Measurements from ENCODE around the gene LEFTY1. TPM values are rescaled to one million over a fixed set of nuclear protein-coding genes. Genes with fewer than 3 reads are reported as not detected.

The LEFTY1 gene
- total and polyA plus RNA-seq, 2 of the 13 experiments (the other 11 are each of a cell fraction or from before 2014, with no cell fraction given) = 0.29 to 0.79 TPM

GRCh38 chr1:225923692-225924555 is 35.0 kb upstream of the LEFTY1 start, which contains the start of gene PYCR2 (continued):
- TF ChIP-seq, protein P1, sequence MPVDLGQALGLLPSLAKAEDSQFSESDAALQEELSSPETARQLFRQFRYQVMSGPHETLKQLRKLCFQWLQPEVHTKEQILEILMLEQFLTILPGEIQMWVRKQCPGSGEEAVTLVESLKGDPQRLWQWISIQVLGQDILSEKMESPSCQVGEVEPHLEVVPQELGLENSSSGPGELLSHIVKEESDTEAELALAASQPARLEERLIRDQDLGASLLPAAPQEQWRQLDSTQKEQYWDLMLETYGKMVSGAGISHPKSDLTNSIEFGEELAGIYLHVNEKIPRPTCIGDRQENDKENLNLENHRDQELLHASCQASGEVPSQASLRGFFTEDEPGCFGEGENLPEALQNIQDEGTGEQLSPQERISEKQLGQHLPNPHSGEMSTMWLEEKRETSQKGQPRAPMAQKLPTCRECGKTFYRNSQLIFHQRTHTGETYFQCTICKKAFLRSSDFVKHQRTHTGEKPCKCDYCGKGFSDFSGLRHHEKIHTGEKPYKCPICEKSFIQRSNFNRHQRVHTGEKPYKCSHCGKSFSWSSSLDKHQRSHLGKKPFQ (CRISPR knock-in tag; IDR thresholded peaks at IDR 0.05; ENCODE audit: insufficient replicate concordance) = peak; percentile 79
- TF ChIP-seq RBAK (CRISPR knock-in tag; IDR thresholded peaks at IDR 0.05) (no peak), TCF12 (IDR thresholded peaks at IDR 0.05) (no peak), TCF12 (CRISPR knock-in tag; IDR thresholded peaks at IDR 0.05) (peak; percentile 68; the same call in 1 of the 2 replicates), ZNF674 (CRISPR knock-in tag; IDR thresholded peaks at IDR 0.05; ENCODE audit: low read depth) (no peak), NR2F2 (IDR thresholded peaks at IDR 0.05; ENCODE audit: borderline replicate concordance, low read depth) (no peak), AKAP8 (CRISPR knock-in tag; IDR thresholded peaks at IDR 0.05) (peak; percentile 60; the same call in 1 of the 2 replicates), HNF4G (IDR thresholded peaks at IDR 0.05; ENCODE audit: borderline replicate concordance, low read depth, low read length) (no peak), HNF4G (CRISPR knock-in tag; IDR thresholded peaks at IDR 0.05; ENCODE audit: borderline replicate concordance, low read depth) (no peak), ZNF17 (CRISPR knock-in tag; IDR thresholded peaks at IDR 0.05) (no peak), ZBTB49 (CRISPR knock-in tag; IDR thresholded peaks at IDR 0.05; ENCODE audit: borderline replicate concordance) (peak; percentile 68; the same call in 1 of the 2 replicates), ZNF781 (CRISPR knock-in tag; IDR thresholded peaks at IDR 0.05; ENCODE audit: borderline replicate concordance, not compliant biosample characterization) (no peak), SP1 (IDR thresholded peaks at IDR 0.05) (no peak), SP1 (CRISPR knock-in tag; IDR thresholded peaks at IDR 0.05) (peak; percentile 66), TSC22D2 (CRISPR knock-in tag; IDR thresholded peaks at IDR 0.05; ENCODE audit: borderline replicate concordance) (0 out of 2 replicates have a peak, but pooled peaks have one; percentile 65), ZNF451 (CRISPR knock-in tag; IDR thresholded peaks at IDR 0.05) (peak; percentile 93; the same call in 1 of the 2 replicates), KLF11 (CRISPR knock-in tag; IDR thresholded peaks at IDR 0.05) (0 out of 2 replicates have a peak, but pooled peaks have one; percentile 35), ZNF33B (CRISPR knock-in tag; IDR thresholded peaks at IDR 0.05) (peak; percentile 83), RBFOX2 (IDR thresholded peaks at IDR 0.05; ENCODE audit: low read depth, low read length) (peak; percentile 95), ZNF841 (CRISPR knock-in tag; IDR thresholded peaks at IDR 0.05; ENCODE audit: borderline replicate concordance) (no peak), BRD4 (CRISPR knock-in tag; IDR thresholded peaks at IDR 0.05) (peak; percentile 65; the same call in 1 of the 2 replicates), BHLHE40 (IDR thresholded peaks at IDR 0.05; ENCODE audit: low read length) (peak; percentile 42; the same call in 1 of the 2 replicates), RFX3 (CRISPR knock-in tag; IDR thresholded peaks at IDR 0.05) (no peak)
- TF ChIP-seq, protein P2, sequence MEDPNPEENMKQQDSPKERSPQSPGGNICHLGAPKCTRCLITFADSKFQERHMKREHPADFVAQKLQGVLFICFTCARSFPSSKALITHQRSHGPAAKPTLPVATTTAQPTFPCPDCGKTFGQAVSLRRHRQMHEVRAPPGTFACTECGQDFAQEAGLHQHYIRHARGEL (CRISPR knock-in tag; IDR thresholded peaks at IDR 0.05) = peak; percentile 67; the same call in 1 of the 2 replicates
